Measurements from ENCODE around the gene PLXNA2.
A peak's percentile ranks its signal among the peaks of the same experiment; 100 is the strongest.

Gene PLXNA2

DNA sequence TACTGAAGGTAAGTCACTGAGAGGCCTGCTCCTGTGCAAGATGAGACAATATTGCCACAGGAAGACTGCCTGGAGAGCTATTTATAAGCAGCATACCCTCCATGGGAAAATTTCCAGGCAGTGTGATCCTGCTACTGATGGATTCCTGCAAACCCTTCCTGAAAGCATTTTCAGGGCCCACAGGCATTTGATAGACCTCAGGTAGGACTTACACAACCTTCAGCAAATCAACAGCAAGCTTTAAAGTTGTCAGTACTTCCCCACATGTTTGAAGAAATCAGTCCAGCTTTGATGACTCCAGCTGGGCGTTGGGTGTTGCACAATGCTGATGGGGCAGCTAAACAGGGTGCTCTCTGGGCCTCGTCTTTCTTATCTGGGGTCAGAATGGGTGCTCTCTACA lies 108.8 kb downstream of the PLXNA2 start:
- TF ChIP-seq CTCF (IDR thresholded peaks at IDR 0.05; ENCODE audit: insufficient read depth, missing control alignments): no peak
- no peak for FAIRE-seq
- DNase-seq (ENCODE audit: insufficient read length, low spot score): no peak

- FAIRE-seq: no peak
- no peak for TF ChIP-seq CTCF (IDR thresholded peaks at IDR 0.05; ENCODE audit: insufficient read depth, missing control alignments)
- no peak for DNase-seq (ENCODE audit: insufficient read length, low spot score)
Observed at GRCh38 chr1:208134491-208134890, 109.7 kb downstream of the PLXNA2 start.

- no peak for FAIRE-seq
- DNase-seq (ENCODE audit: insufficient read length, low spot score): no peak
- no peak for TF ChIP-seq CTCF (IDR thresholded peaks at IDR 0.05; ENCODE audit: insufficient read depth, missing control alignments)
Observed at GRCh38 chr1:208133355-208133754, 110.8 kb downstream of the PLXNA2 start.

GRCh38 chr1:208132287-208132882 lies 111.8 kb downstream of the PLXNA2 start:
- DNase-seq (ENCODE audit: insufficient read length, low spot score): no peak
- no peak for FAIRE-seq
- TF ChIP-seq CTCF (IDR thresholded peaks at IDR 0.05; ENCODE audit: insufficient read depth, missing control alignments): peak; percentile 89

DNA sequence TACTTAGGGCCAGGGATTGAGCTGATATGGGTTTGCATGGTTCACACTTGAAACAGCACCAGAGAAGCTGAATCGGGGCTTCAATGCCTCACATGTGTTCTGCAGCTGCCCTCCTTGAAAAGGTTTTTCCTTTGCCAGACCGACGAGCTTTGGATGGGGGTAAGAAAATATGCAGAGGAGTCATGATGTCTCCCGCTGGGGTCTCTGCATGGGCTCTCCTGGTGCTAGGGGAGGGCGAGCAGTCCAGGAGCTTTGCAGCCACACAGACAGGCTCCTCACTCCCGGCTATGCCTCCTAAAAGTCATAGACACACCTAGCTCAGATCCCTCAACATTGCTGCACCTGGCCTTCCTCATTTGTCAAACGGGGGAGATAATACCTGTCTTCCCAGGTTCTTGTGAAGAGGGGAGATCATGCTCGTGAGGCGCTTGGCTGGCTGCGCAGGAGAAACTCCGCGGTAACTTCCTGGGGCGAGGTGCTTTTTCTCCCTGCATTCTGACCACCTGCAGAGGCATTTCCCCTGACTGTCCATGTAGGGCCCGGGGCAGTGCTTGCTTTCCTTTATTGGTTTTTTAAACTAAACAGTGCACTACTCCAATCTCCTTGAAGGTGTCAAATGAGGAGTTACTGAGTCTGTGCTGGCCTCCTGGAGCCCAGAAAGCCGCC lies 112.4 kb downstream of the PLXNA2 start:
- no peak for TF ChIP-seq CTCF (IDR thresholded peaks at IDR 0.05; ENCODE audit: insufficient read depth, missing control alignments)
- no peak for FAIRE-seq

DNA sequence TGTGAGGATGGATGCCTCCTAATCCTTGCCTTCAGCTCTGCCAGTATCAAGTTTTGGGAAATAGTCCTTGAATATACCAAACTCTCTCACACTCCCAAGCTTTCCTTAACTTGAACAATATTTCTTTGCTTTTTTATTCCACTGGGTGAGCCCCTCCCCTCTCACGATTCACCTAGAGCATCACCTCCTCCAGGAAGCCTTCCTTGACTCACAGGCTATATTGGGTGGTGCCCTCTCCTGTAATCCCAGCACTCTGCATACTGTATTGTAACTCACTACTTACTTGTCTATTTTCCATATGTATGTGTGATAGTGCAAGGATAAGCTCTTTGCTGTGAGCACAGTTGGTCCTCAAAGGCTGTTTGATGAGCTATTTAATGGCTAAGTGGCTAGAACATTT lies 114.7 kb downstream of the PLXNA2 start:
- no peak for TF ChIP-seq CTCF (IDR thresholded peaks at IDR 0.05; ENCODE audit: insufficient read depth, missing control alignments)
- no peak for DNase-seq (ENCODE audit: insufficient read length, low spot score)
- FAIRE-seq: no peak

More for the DNA sequence above, 112.4 kb downstream of the PLXNA2 start:
- no peak for DNase-seq (ENCODE audit: insufficient read length, low spot score)

GRCh38 chr1:208129060-208129459 lies 115.1 kb downstream of the PLXNA2 start:
- TF ChIP-seq CTCF (IDR thresholded peaks at IDR 0.05; ENCODE audit: insufficient read depth, missing control alignments): no peak
- FAIRE-seq: no peak
- no peak for DNase-seq (ENCODE audit: insufficient read length, low spot score)
